Ovary (tissue), 3 donors: ENCODE data around the gene ADGRE3.

Experiments
- EP300 ChIP-seq: sonication (generic); formaldehyde crosslinking; IDR thresholded peaks from one replicate; pipeline ENCODE4 v1.6.1; 2017; ENCODE audit warnings: antibody characterized with exemption
- POLR2A ChIP-seq: fragments of 450-650 bp; IDR thresholded peaks from one replicate; pipeline ENCODE4 v1.6.1; 2017; ENCODE audit warnings: antibody characterized with exemption, mild to moderate bottlenecking, moderate library complexity
- TF ChIP-seq, protein P1 (sequence below), 3 donors: fragments of 450-650 bp in 2 of 3; fragments of 200-600 bp in 1 of 3; IDR thresholded peaks; one replicate each; pipeline versions ENCODE4 v1.5.1 to v1.8.0; 2016 to 2022; ENCODE audit warnings: antibody characterized with exemption in 3 of 3, mild to moderate bottlenecking in 1 of 3
- donor health status: DM: no; HTN: no; CAD: no.

DNA sequence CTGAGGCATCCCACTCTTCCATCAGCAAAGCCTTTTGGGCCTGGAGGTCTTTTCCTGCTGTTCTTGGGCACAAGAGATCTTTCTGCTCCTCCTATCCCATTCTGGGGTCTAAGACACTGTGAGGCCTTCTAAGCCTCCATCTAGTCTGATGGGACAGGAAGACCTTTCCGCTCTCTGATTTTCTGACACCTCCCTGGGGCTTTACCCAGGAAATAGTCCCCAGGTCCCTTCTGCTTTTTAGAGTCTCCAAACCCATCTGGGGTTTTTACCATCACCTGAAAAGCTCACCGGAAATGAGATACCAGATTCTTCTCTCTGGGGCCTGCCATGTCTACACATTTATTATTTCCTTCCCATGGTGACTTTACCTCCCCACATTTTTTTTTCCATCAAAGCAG, 70.7 kb downstream of the ADGRE3 start:
- no peak for TF ChIP-seq POLR2A
- TF ChIP-seq, protein P1, sequence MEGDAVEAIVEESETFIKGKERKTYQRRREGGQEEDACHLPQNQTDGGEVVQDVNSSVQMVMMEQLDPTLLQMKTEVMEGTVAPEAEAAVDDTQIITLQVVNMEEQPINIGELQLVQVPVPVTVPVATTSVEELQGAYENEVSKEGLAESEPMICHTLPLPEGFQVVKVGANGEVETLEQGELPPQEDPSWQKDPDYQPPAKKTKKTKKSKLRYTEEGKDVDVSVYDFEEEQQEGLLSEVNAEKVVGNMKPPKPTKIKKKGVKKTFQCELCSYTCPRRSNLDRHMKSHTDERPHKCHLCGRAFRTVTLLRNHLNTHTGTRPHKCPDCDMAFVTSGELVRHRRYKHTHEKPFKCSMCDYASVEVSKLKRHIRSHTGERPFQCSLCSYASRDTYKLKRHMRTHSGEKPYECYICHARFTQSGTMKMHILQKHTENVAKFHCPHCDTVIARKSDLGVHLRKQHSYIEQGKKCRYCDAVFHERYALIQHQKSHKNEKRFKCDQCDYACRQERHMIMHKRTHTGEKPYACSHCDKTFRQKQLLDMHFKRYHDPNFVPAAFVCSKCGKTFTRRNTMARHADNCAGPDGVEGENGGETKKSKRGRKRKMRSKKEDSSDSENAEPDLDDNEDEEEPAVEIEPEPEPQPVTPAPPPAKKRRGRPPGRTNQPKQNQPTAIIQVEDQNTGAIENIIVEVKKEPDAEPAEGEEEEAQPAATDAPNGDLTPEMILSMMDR (IDR thresholded peaks at IDR 0.05) = no peak
- no peak for TF ChIP-seq EP300
